H9 (cell line): Measurements from ENCODE around the gene TIFAB. TPM values are rescaled to one million over a fixed set of nuclear protein-coding genes. Genes with fewer than 3 reads are reported as not detected.
A peak's percentile ranks its signal among the peaks of the same experiment; 100 is the strongest.

ENCODE experiments used
- DNase-seq: peaks from one replicate; pipeline ENCODE4 v3.0.0-alpha.2; 2017
- H2AFZ ChIP-seq: one replicate; pipeline ENCODE4 v1.6.1; 2013; ENCODE audit warnings: mild to moderate bottlenecking, low read length, control low read depth, moderate library complexity
- H2AK5ac ChIP-seq: 2 replicates; pipeline ENCODE4 v1.6.1; 2013; ENCODE audit warnings: low read length, control low read depth, mixed read lengths; ENCODE audit not compliant: insufficient read length
- H2BK120ac ChIP-seq: one replicate; pipeline ENCODE4 v1.6.1; 2013; ENCODE audit warnings: low read depth, mild to moderate bottlenecking, low read length, control low read depth, inconsistent platforms; ENCODE audit not compliant: poor library complexity, severe bottlenecking
- H2BK12ac ChIP-seq: 2 replicates; pipeline ENCODE4 v1.6.1; 2013; ENCODE audit warnings: low read length, control low read depth, mixed read lengths, low read depth; ENCODE audit not compliant: insufficient read length
- H2BK15ac ChIP-seq: 2 replicates; pipeline ENCODE4 v1.6.1; 2013; ENCODE audit warnings: low read depth, low read length, control low read depth
- H2BK20ac ChIP-seq: one replicate; pipeline ENCODE4 v1.6.1; 2013; ENCODE audit warnings: low read depth, mild to moderate bottlenecking, low read length, control low read depth, inconsistent platforms; ENCODE audit not compliant: poor library complexity, severe bottlenecking
- H2BK5ac ChIP-seq: 2 replicates; pipeline ENCODE4 v1.6.1; 2013; ENCODE audit warnings: low read length, control low read depth, mixed read lengths; ENCODE audit not compliant: insufficient read length
- H3K14ac ChIP-seq: 2 replicates; pipeline ENCODE4 v1.6.1; 2013; ENCODE audit warnings: low read length, control low read depth; ENCODE audit not compliant: insufficient read depth
- H3K18ac ChIP-seq: 2 replicates; pipeline ENCODE4 v1.6.1; 2013; ENCODE audit warnings: low read depth, mild to moderate bottlenecking, mixed read lengths, low read length, control low read depth; ENCODE audit not compliant: insufficient read length
- H3K23ac ChIP-seq: 2 replicates; pipeline ENCODE4 v1.6.1; 2013; ENCODE audit warnings: low read length, control low read depth, mixed read lengths, low read depth; ENCODE audit not compliant: insufficient read length
- H3K23me2 ChIP-seq: 2 replicates; pipeline ENCODE4 v1.6.1; 2013; ENCODE audit warnings: low read depth, mild to moderate bottlenecking, mixed read lengths, low read length, control low read depth; ENCODE audit not compliant: insufficient read length, poor library complexity, severe bottlenecking
- H3K27ac ChIP-seq: 2 replicates; pipeline ENCODE4 v1.5.1; 2013; ENCODE audit warnings: low read length, control low read depth, mixed read lengths, low read depth; ENCODE audit not compliant: insufficient read length
- H3K27me3 ChIP-seq: 2 replicates; pipeline ENCODE4 v1.6.1; 2013; ENCODE audit warnings: low read length, control low read depth, inconsistent platforms; ENCODE audit not compliant: insufficient read depth
- H3K4ac ChIP-seq: 2 replicates; pipeline ENCODE4 v1.6.1; 2013; ENCODE audit warnings: low read depth, mild to moderate bottlenecking, control low read depth, inconsistent platforms, low read length, moderate library complexity
- H3K4me1 ChIP-seq: 2 replicates; pipeline ENCODE4 v1.6.1; 2013; ENCODE audit warnings: low read length, control low read depth, inconsistent platforms; ENCODE audit not compliant: insufficient read depth
- H3K4me2 ChIP-seq: 2 replicates; pipeline ENCODE4 v1.6.1; 2013; ENCODE audit warnings: low read length, control low read depth, mixed read lengths; ENCODE audit not compliant: insufficient read length, insufficient read depth
- H3K56ac ChIP-seq: 2 replicates; pipeline ENCODE4 v1.6.1; 2013; ENCODE audit warnings: low read depth, mild to moderate bottlenecking, mixed read lengths, low read length, control low read depth; ENCODE audit not compliant: insufficient read length
- H3K79me1 ChIP-seq: 2 replicates; pipeline ENCODE4 v1.6.1; 2013; ENCODE audit warnings: low read depth, mild to moderate bottlenecking, moderate library complexity, low read length, control low read depth, inconsistent platforms; ENCODE audit not compliant: insufficient read depth, poor library complexity, severe bottlenecking
- H3K79me2 ChIP-seq: 2 replicates; pipeline ENCODE4 v1.6.1; 2013; ENCODE audit warnings: low read length, control low read depth, inconsistent platforms; ENCODE audit not compliant: insufficient read depth
- H3K9ac ChIP-seq: 2 replicates; pipeline ENCODE4 v1.6.1; 2013; ENCODE audit warnings: low read length, control low read depth, mixed read lengths; ENCODE audit not compliant: insufficient read length; ENCODE audit errors: extremely low read depth
- H3K9me3 ChIP-seq: one replicate; pipeline ENCODE4 v1.6.1; 2013; ENCODE audit warnings: low read depth, low read length, inconsistent platforms; ENCODE audit not compliant: control insufficient read depth
- H3T11ph ChIP-seq: one replicate; pipeline ENCODE4 v1.6.1; 2013; ENCODE audit warnings: mild to moderate bottlenecking, low read length, control low read depth, inconsistent platforms
- H4K20me1 ChIP-seq: one replicate; pipeline ENCODE4 v1.6.1; 2013; ENCODE audit not compliant: control insufficient read depth, insufficient read length, insufficient read depth
- H4K5ac ChIP-seq: 2 replicates; pipeline ENCODE4 v1.6.1; 2013; ENCODE audit warnings: low read depth, mild to moderate bottlenecking, mixed read lengths, low read length, control low read depth; ENCODE audit not compliant: insufficient read length
- H4K8ac ChIP-seq: replicated peaks from 2 replicates; pipeline ENCODE4 v1.6.1; 2013; ENCODE audit warnings: low read length, control low read depth, mixed read lengths, low read depth; ENCODE audit not compliant: insufficient read length
- H4K91ac ChIP-seq: 2 replicates; pipeline ENCODE4 v1.6.1; 2013; ENCODE audit warnings: low read depth, mild to moderate bottlenecking, moderate library complexity, mixed read lengths, low read length, control low read depth; ENCODE audit not compliant: insufficient read length
- H3K27ac Mint-ChIP-seq, 3 experiments: 2 replicates in 2 of 3; 3 replicates in 1 of 3; pipeline ENCODE4 v1.8.0; 2020 to 2021; ENCODE audit warnings: mixed read lengths in 3 of 3, mild to moderate bottlenecking in 1 of 3, moderate library complexity in 1 of 3
- H3K27me3 Mint-ChIP-seq: 2 replicates; pipeline ENCODE4 v1.8.0; 2021; ENCODE audit warnings: low read depth, mild to moderate bottlenecking, moderate library complexity, mixed read lengths
- H3K36me3 Mint-ChIP-seq, 3 experiments: 2 replicates in 2 of 3; 3 replicates in 1 of 3; pipeline ENCODE4 v1.8.0; 2020 to 2021; ENCODE audit warnings: low read depth in 3 of 3, mixed read lengths in 3 of 3; ENCODE audit not compliant: insufficient read depth in 1 of 3
- H3K4me1 Mint-ChIP-seq, 2 experiments: 2 replicates each; pipeline ENCODE4 v1.8.0; 2020; ENCODE audit warnings: mixed read lengths in 2 of 2
- H3K4me3 Mint-ChIP-seq, 2 experiments: 2 replicates in 1 of 2; 3 replicates in 1 of 2; pipeline ENCODE4 v1.8.0; 2020 to 2021; ENCODE audit warnings: mild to moderate bottlenecking in 2 of 2, mixed read lengths in 2 of 2, moderate library complexity in 1 of 2
- H3K9me3 Mint-ChIP-seq, 2 experiments: 2 replicates in 1 of 2; 3 replicates in 1 of 2; pipeline ENCODE4 v1.8.0; 2020; ENCODE audit warnings: mild to moderate bottlenecking in 2 of 2, mixed read lengths in 2 of 2, moderate library complexity in 1 of 2
- CTCF ChIP-seq: fragments of 200-600 bp; sonication (generic); conservative IDR thresholded peaks from 3 replicates; pipeline ENCODE4 v1.8.0; 2021; ENCODE audit warnings: antibody characterized with exemption, mild to moderate bottlenecking
- WGBS: extraction: QIAGEN DNeasy Blood & Tissue Kit; methylation state at CpG from one replicate; pipeline ENCODE4 v1.1.7; 2013; ENCODE audit warnings: missing lambda C conversion rate, low lambda C conversion rate, mixed read lengths; ENCODE audit not compliant: insufficient read length; ENCODE audit errors: extremely low coverage; 5-methylcytosine and 5-hydroxymethylcytosine counted together
- total RNA-seq: library from RNA; stranded (reverse); gene quantifications from 2 replicates; pipeline ENCODE4 v1.2.1, GENCODE V29; 2021

The TIFAB gene
- total RNA-seq, 1 experiment from 2014 or later = not detected

- peaks cover 9% of the 10 kb centered on the region; the same call in 1 of the 2 replicates for H3K79me2 ChIP-seq
- peaks cover 2% of the 10 kb centered on the region for H4K20me1 ChIP-seq
- no peak within 1 kb of the TSS for H3K23ac ChIP-seq
- H3K27me3 ChIP-seq = peaks cover 25% of the 10 kb centered on the region; the same call in 1 of the 2 replicates
- H3K4ac ChIP-seq = no peak within 1 kb of the TSS
- peaks cover 0 to 2% of the 10 kb centered on the region in 2 experiments; a peak in 1 of 5 replicates for H3K9me3 Mint-ChIP-seq
- H2BK5ac ChIP-seq = no peak within 1 kb of the TSS
- H3K18ac ChIP-seq = peak within 1 kb of the TSS; percentile 75
- DNase-seq = peak; percentile 80
- H3K4me3 Mint-ChIP-seq = peak within 1 kb of the TSS; percentile 75 to 87
- no peak within 1 kb of the TSS for H2BK120ac ChIP-seq
- peak within 1 kb of the TSS; percentile 28 for H3K9ac ChIP-seq
- peaks cover 0 to 4% (median 1%) of the 10 kb centered on the region in 3 experiments; a peak in 3 of 7 replicates for H3K36me3 Mint-ChIP-seq
- H3K14ac ChIP-seq = peak within 1 kb of the TSS; percentile 84
- no peak for TF ChIP-seq CTCF
- peaks cover 8% of the 10 kb centered on the region for H3K79me1 ChIP-seq
- H3K4me2 ChIP-seq = peak within 1 kb of the TSS; percentile 82
- no CpG with 5 or more reads among the region's 109 CpGs for WGBS
- H3K27me3 Mint-ChIP-seq = peaks cover 76% of the 10 kb centered on the region
- no peak within 1 kb of the TSS for H3K56ac ChIP-seq
- no peak within 1 kb of the TSS for H2BK15ac ChIP-seq
- H4K8ac ChIP-seq = no peak within 1 kb of the TSS
- no peak within 1 kb of the TSS for H2AK5ac ChIP-seq
- H3K4me1 ChIP-seq = peaks cover 13% of the 10 kb centered on the region; the same call in 1 of the 2 replicates
- peaks cover 16% of the 10 kb centered on the region for H3K23me2 ChIP-seq
- H3K27ac ChIP-seq = no peak within 1 kb of the TSS
- H4K91ac ChIP-seq = no peak within 1 kb of the TSS
- H2AFZ ChIP-seq = no peak within 1 kb of the TSS
- H4K5ac ChIP-seq = no peak within 1 kb of the TSS
- H2BK12ac ChIP-seq = no peak within 1 kb of the TSS
- peak within 1 kb of the TSS; percentile 43 to 92 (median 70); a peak in 5 of 7 replicates for H3K27ac Mint-ChIP-seq
- H3K9me3 ChIP-seq = no peaks in the 10 kb centered on the region
- no peak within 1 kb of the TSS for H2BK20ac ChIP-seq
- H3K4me1 Mint-ChIP-seq = peaks cover 46 to 53% of the 10 kb centered on the region in 2 experiments
- H3T11ph ChIP-seq = no peak within 1 kb of the TSS
Observed at GRCh38 chr5:135398855-135399793, 53.0 kb downstream of the TIFAB start, which contains the start of gene MACROH2A1. Gene MACROH2A1, minus strand, starts transcription at chr5:135399231. Its CDS starts 10,138 bp downstream, at chr5:135389093.
